SK-N-SH (cell line): ENCODE data around the gene TDRD9. TPM values are rescaled to one million over a fixed set of nuclear protein-coding genes. Genes with fewer than 3 reads are reported as not detected.

ENCODE experiments used
- CTCF ChIA-PET: fragments of 300-600, 350-600 bp; formaldehyde crosslinking; extraction: SDS; loops from one replicate; lab custom pipeline; 2021; lab: Yijun Ruan, JAX
- POLR2A ChIA-PET: fragments of 350-600 bp; sonication (Branson Sonifier 250); formaldehyde crosslinking; extraction: SDS; loops from one replicate; lab custom pipeline; 2020; ENCODE audit warnings: antibody characterized with exemption, inconsistent platforms; lab: Yijun Ruan, JAX
- DNase-seq: peaks from one replicate; pipeline ENCODE4 v3.0.0; 2012
- H2AFZ ChIP-seq: fragments of 200-600 bp; sonication (generic); 2 replicates; pipeline ENCODE4 v1.8.1; 2016; ENCODE audit warnings: antibody characterized with exemption, mild to moderate bottlenecking, low read depth
- H3F3A ChIP-seq: fragments of 200-600 bp; sonication (generic); replicated peaks from 2 replicates; pipeline ENCODE3; 2016; ENCODE audit warnings: antibody characterized with exemption, mild to moderate bottlenecking; ENCODE audit not compliant: insufficient read depth
- H3K27ac ChIP-seq, 2 experiments: fragments of 200-500 bp in 1 of 2; fragments of 200-600 bp in 1 of 2; sonication (Bioruptor generic) in 1 of 2; sonication (generic), shearing (Covaris generic) in 1 of 2; 2 replicates each; pipeline versions ENCODE4 v1.5.1 to v1.6.1; 2014 to 2016; ENCODE audit warnings: low read depth in 2 of 2, inconsistent platforms in 1 of 2, low read length in 1 of 2, mild to moderate bottlenecking in 1 of 2, mixed read lengths in 1 of 2
- H3K27me3 ChIP-seq: fragments of 200-600 bp; sonication (generic), shearing (Covaris generic); 2 replicates; pipeline ENCODE4 v1.6.1; 2016; ENCODE audit warnings: mixed run types; ENCODE audit not compliant: insufficient read depth
- H3K36me3 ChIP-seq, 2 experiments: fragments of 200-500 bp in 1 of 2; fragments of 200-600 bp in 1 of 2; sonication (Bioruptor generic) in 1 of 2; sonication (generic) in 1 of 2; replicated peaks in 1 of 2; 2 replicates each; pipeline versions ENCODE3 to v1.5.1; 2014 to 2016; ENCODE audit warnings: low read length in 1 of 2, mild to moderate bottlenecking in 1 of 2; ENCODE audit not compliant: insufficient read depth in 2 of 2, control insufficient read depth in 1 of 2
- H3K4me1 ChIP-seq, 2 experiments: fragments of 200-500 bp in 1 of 2; fragments of 200-600 bp in 1 of 2; sonication (Bioruptor generic) in 1 of 2; sonication (generic), shearing (Covaris generic) in 1 of 2; 2 replicates each; pipeline versions ENCODE4 v1.5.1 to v1.6.1; 2014 to 2016; ENCODE audit warnings: low read depth in 1 of 2, low read length in 1 of 2, mixed run types in 1 of 2; ENCODE audit not compliant: insufficient read depth in 2 of 2, control insufficient read depth in 1 of 2
- H3K4me2 ChIP-seq: fragments of 200-600 bp; sonication (generic), shearing (Covaris generic); 2 replicates; pipeline ENCODE4 v1.6.1; 2017; ENCODE audit warnings: mixed run types
- H3K4me3 ChIP-seq, 2 experiments: fragments of 200-500 bp in 1 of 2; fragments of 200-600 bp in 1 of 2; sonication (Bioruptor generic) in 1 of 2; sonication (generic), shearing (Covaris generic) in 1 of 2; 2 replicates each; pipeline versions ENCODE4 v1.5.1 to v1.8.1; 2014 to 2016; ENCODE audit warnings: low read depth in 2 of 2, inconsistent platforms in 1 of 2, low read length in 1 of 2, mild to moderate bottlenecking in 1 of 2, mixed read lengths in 1 of 2, moderate library complexity in 1 of 2
- H3K79me2 ChIP-seq: fragments of 200-600 bp; sonication (generic); 2 replicates; pipeline ENCODE4 v1.8.1; 2017; ENCODE audit warnings: mild to moderate bottlenecking; ENCODE audit not compliant: insufficient read depth
- H3K9ac ChIP-seq: fragments of 200-600 bp; sonication (generic); 2 replicates; pipeline ENCODE4 v1.6.1; 2017; ENCODE audit warnings: mixed run types
- H3K9me2 ChIP-seq: fragments of 200-600 bp; sonication (generic); 2 replicates; pipeline ENCODE4 v1.6.1; 2017; ENCODE audit warnings: mixed run types
- H3K9me3 ChIP-seq: fragments of 200-600 bp; sonication (generic); 2 replicates; pipeline ENCODE4 v1.6.1; 2017; ENCODE audit warnings: mixed run types, mild to moderate bottlenecking, moderate library complexity
- H4K20me1 ChIP-seq: fragments of 200-600 bp; sonication (generic); 2 replicates; pipeline ENCODE4 v1.6.1; 2017; ENCODE audit warnings: mild to moderate bottlenecking, mixed run types; ENCODE audit not compliant: insufficient read depth
- EP300 ChIP-seq, 2 experiments: IDR thresholded peaks; 2 replicates each; pipeline versions ENCODE4 v1.4.0 to v1.6.1; 2012; ENCODE audit warnings: borderline replicate concordance in 1 of 2, low read depth in 1 of 2, low read length in 1 of 2
- FOSL2 ChIP-seq: IDR thresholded peaks from 2 replicates; pipeline ENCODE4 v1.4.0; 2012; ENCODE audit warnings: low read depth, mild to moderate bottlenecking, moderate library complexity, borderline replicate concordance
- JUND ChIP-seq: IDR thresholded peaks from 2 replicates; pipeline ENCODE4 v1.4.0; 2012
- NRF1 ChIP-seq: IDR thresholded peaks from 2 replicates; pipeline ENCODE4 v1.6.1; 2012; ENCODE audit warnings: low read depth, mild to moderate bottlenecking, low read length
- POLR2AphosphoS5 ChIP-seq: IDR thresholded peaks from 2 replicates; pipeline ENCODE4 v1.6.1; 2012; ENCODE audit warnings: low read depth, low read length
- RAD21 ChIP-seq: IDR thresholded peaks from 2 replicates; pipeline ENCODE4 v1.6.1; 2012; ENCODE audit warnings: mild to moderate bottlenecking, low read length
- RCOR1 ChIP-seq: fragments of 150-350 bp; IDR thresholded peaks from 2 replicates; pipeline ENCODE4 v1.6.1; 2017; ENCODE audit warnings: antibody characterized with exemption, low read length
- RFX5 ChIP-seq: IDR thresholded peaks from 2 replicates; pipeline ENCODE4 v1.6.1; 2012; ENCODE audit warnings: mild to moderate bottlenecking, improper control_type of control experiment, low read length
- RXRA ChIP-seq: IDR thresholded peaks from 2 replicates; pipeline ENCODE4 v1.4.0; 2012; ENCODE audit warnings: low read depth, mild to moderate bottlenecking, borderline replicate concordance
- TAF1 ChIP-seq: IDR thresholded peaks from 2 replicates; pipeline ENCODE4 v1.6.1; 2012; ENCODE audit warnings: low read depth, mild to moderate bottlenecking, low read length, moderate library complexity, borderline replicate concordance
- WGBS: methylation state at CpG from one replicate; pipeline ENCODE4 v1.1.6; 2017; ENCODE audit warnings: low lambda C conversion rate; 5-methylcytosine and 5-hydroxymethylcytosine counted together
- polyA plus RNA-seq, 3 experiments: library from polyadenylated mRNA; depleted of rRNA; stranded (reverse); fragments of >200 nt; gene quantifications; 2 replicates each; pipeline ENCODE4 v1.2.3, GENCODE V29; 2012
- TF ChIP-seq, protein P1 (sequence below): fragments of 150-350 bp; IDR thresholded peaks from 2 replicates; pipeline ENCODE4 v1.6.1; 2016; ENCODE audit warnings: mild to moderate bottlenecking, low read depth, low read length
- TF ChIP-seq, protein P2 (sequence below): fragments of 150-350 bp; IDR thresholded peaks from 2 replicates; pipeline ENCODE4 v1.6.1; 2017; ENCODE audit warnings: antibody characterized with exemption, low read length, low read depth, borderline replicate concordance

TDRD9 gene
- polyA plus RNA-seq, 1 of the 3 experiments (the other 2 are of a cell fraction), result not detected

DNA sequence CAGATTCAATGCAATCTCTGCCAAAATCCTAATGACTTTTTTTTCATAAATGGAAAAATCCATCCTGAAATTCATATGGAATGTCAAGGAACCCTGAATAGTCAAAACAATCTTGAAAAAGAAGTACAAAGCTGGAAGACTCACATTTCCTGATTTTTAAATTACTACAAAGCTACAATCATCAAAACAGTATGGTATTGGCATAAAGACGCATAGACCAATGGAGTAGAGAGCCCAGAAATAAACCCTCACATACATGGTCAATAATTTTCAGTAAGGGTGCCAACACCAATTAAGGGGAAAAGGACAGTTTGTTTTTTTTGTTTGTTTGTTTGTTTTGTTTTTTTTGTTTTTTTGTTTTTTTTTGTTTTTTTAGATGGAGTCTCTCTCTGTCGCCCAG is 18.7 kb downstream of the TDRD9 start (continued):
- TF ChIP-seq EP300 (IDR thresholded peaks at IDR 0.05; ENCODE audit: borderline replicate concordance in 1 of 2, low read depth in 1 of 2, low read length in 1 of 2) (no peak), RAD21 (no peak), TAF1 (no peak), RFX5 (no peak)

DNA sequence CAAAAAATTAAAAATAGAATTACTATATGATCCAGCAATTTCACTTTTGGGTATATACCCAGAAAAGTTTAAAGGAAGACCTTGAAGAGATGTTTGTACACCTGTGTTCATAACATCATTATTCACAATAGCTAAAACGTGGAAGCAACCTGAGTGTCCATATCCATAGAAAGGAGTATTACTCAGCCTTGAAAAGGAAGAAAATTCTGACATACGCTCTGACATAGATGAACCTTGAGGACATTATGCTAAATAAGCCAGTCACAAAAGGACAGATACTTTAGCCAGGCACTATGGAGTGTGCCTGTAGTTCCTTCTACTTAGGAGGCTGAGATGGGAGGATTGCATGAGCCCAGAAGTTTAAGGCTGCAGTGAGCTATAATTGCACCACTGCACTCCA is 20.2 kb downstream of the TDRD9 start:
- 30% methylated on average over 2 of the region's 2 CpGs for WGBS
- H3K36me3 ChIP-seq, result no peaks in the 10 kb centered on the region

DNA sequence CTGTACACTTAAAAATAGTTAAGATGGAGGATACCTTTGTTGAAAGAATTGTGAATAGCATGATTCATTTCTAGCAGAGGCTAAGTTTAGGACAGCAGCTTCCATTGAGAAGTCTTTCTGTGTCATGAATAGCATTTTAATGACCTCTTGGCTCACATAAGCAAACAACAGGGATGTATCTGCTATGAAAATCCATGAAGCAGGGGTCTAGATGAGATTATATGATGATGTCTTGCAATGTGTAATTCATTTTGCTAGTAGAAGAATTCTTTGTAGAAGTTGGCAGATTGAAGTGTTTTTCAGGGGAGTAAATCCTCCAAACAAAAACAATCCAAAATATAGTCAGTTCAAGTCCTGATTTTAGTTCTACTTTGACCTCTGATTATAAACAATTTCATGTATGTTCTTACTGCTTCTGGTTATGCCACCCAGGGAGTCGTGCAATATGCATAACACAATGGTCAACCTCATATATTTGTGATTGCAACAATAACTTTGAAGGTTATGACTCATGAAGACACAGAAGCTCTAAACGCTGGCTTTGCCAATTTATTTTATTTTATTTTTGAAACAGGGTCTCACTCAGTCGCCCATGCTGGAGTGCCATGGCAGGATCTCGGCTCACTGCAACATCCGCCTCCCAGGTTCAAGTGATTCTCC is 21.0 kb downstream of the TDRD9 start:
- Histone ChIP-seq H3K79me2 (no peaks in the 10 kb centered on the region), H3K4me2 (no peak overlapping the region), H3K9me3 (no peaks in the 10 kb centered on the region), H3K9me2 (no peaks in the 10 kb centered on the region), H3K4me3 (no peak overlapping the region), H3K27me3 (no peaks in the 10 kb centered on the region), H3K36me3 (no peaks in the 10 kb centered on the region), H3K9ac (no peak overlapping the region), H4K20me1 (no peaks in the 10 kb centered on the region), H3K27ac (no peak overlapping the region), H3F3A (no peaks in the 10 kb centered on the region), H2AFZ (no peak overlapping the region), H3K4me1 (no peaks in the 10 kb centered on the region)
- POLR2A ChIA-PET, result no interaction called here
- 64% methylated on average over 5 of the region's 5 CpGs for WGBS
- TF ChIP-seq FOSL2, result no peak
- TF ChIP-seq, protein P1, sequence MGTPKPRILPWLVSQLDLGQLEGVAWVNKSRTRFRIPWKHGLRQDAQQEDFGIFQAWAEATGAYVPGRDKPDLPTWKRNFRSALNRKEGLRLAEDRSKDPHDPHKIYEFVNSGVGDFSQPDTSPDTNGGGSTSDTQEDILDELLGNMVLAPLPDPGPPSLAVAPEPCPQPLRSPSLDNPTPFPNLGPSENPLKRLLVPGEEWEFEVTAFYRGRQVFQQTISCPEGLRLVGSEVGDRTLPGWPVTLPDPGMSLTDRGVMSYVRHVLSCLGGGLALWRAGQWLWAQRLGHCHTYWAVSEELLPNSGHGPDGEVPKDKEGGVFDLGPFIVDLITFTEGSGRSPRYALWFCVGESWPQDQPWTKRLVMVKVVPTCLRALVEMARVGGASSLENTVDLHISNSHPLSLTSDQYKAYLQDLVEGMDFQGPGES, result no peak
- no peak for TF ChIP-seq EP300 (IDR thresholded peaks at IDR 0.05; ENCODE audit: borderline replicate concordance in 1 of 2, low read depth in 1 of 2, low read length in 1 of 2)
- TF ChIP-seq RCOR1, result no peak
- TF ChIP-seq RAD21, result no peak
- TF ChIP-seq NRF1, result no peak
- CTCF ChIA-PET, result no interaction called here
- no peak for DNase-seq

More for the DNA sequence above, 20.2 kb downstream of the TDRD9 start:
- no peaks in the 10 kb centered on the region for H3K79me2 ChIP-seq
- H3K27ac ChIP-seq, result no peak overlapping the region
- no peak overlapping the region for H2AFZ ChIP-seq
- no peaks in the 10 kb centered on the region for H3K27me3 ChIP-seq
- TF ChIP-seq, protein P2, sequence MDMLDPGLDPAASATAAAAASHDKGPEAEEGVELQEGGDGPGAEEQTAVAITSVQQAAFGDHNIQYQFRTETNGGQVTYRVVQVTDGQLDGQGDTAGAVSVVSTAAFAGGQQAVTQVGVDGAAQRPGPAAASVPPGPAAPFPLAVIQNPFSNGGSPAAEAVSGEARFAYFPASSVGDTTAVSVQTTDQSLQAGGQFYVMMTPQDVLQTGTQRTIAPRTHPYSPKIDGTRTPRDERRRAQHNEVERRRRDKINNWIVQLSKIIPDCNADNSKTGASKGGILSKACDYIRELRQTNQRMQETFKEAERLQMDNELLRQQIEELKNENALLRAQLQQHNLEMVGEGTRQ, result no peak
- TF ChIP-seq RFX5, result no peak
- no peak for TF ChIP-seq POLR2AphosphoS5
- no peak for TF ChIP-seq JUND
- TF ChIP-seq RXRA, result no peak
- no peaks in the 10 kb centered on the region for H3K9me2 ChIP-seq
- H3K9me3 ChIP-seq, result no peaks in the 10 kb centered on the region
- H3K4me3 ChIP-seq, result no peak overlapping the region
- DNase-seq, result no peak
- H4K20me1 ChIP-seq, result no peaks in the 10 kb centered on the region
- no peak overlapping the region for H3K9ac ChIP-seq
- ChIA-PET CTCF (no interaction called here), POLR2A (no interaction called here)
- no peaks in the 10 kb centered on the region for H3K4me1 ChIP-seq
- no peak overlapping the region for H3K4me2 ChIP-seq
- H3F3A ChIP-seq, result no peaks in the 10 kb centered on the region
